Bone marrow (tissue), 2 donors: ENCODE data around the gene FARP1.

Experiments used
- DNase-seq, 2 donors: peaks; one replicate each; lab custom pipeline; 2025; lab: John Stamatoyannopoulos, UW

FARP1 gene

GRCh38 chr13:98420554-98421175 is 277.8 kb downstream of the FARP1 start:
- no peak for DNase-seq

- no peak for DNase-seq
These were observed 279.2 kb downstream of the FARP1 start for GRCh38 chr13:98422046-98422445.

DNA sequence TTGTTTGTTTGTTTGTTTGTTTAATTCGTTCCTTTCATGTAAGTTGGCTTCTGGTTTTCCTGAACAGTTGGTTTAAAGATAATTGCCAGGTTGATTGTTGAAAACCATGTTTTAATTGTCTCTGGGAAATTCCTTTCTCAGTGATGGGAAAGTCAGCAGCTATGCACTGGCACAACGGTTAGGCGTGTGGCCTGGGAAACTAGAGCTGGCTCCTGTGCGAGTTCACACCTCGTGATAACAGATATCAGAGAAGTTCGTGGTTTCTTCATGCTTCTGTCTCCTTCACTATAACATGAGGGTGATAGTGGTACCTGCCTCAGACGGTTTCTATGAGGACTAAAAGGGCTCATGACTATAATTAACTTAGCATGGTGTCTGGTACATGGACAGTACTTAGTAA is 280.5 kb downstream of the FARP1 start:
- no peak for DNase-seq

DNA sequence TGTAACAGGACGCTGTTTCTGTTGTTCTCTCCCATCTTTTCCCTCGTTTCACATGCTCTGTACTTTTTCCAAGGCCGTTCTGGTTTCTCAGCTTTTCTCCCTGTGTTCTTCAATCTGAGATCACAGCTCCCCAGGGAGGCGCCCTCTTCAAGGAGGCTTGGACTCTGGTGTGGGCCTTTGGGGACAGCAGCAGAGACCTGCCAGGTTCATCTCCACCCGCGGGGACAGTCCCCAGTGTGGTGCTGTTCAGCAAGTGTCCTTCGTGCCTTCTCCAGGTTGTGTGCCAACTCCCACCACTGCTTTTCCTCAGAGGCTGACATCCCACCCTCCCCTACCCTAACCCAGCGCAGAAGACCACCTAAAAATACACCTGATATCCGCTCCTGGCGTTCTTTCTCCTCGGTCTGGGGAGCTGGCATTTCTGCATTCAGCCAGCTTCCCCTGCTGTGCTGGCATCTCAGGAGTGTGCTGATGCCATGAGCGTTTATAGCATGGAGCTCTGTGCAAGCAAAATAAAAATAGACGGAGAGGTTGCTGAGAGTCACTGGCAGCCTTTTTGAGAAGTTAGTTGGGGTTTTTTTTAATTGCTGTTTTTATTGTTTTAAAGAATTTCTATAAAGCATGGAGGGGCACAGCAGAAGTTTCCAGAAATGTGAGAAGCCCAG is 284.6 kb downstream of the FARP1 start:
- DNase-seq: no peak

GRCh38 chr13:98428256-98428966 is 285.5 kb downstream of the FARP1 start:
- no peak for DNase-seq

DNA sequence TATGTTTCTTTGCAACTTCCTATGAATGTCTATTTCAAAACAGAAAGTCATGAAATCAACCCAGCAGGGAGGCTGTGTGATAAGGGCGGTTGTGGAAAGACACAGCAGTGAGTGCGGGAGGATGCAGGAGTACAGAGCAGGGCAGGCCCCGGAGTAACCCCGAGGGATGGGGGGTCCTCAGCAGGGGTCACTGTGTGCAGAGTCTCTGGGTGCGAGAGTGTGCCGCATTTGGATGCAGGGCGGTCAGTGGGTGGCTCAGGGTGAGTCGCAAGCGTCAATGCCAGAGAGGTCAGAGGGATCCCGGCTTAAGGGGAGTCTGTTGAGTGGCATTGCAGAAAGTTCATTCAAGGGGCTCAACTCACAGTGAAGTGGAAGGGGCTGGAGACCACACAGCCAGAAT is 286.2 kb downstream of the FARP1 start:
- no peak for DNase-seq

DNA sequence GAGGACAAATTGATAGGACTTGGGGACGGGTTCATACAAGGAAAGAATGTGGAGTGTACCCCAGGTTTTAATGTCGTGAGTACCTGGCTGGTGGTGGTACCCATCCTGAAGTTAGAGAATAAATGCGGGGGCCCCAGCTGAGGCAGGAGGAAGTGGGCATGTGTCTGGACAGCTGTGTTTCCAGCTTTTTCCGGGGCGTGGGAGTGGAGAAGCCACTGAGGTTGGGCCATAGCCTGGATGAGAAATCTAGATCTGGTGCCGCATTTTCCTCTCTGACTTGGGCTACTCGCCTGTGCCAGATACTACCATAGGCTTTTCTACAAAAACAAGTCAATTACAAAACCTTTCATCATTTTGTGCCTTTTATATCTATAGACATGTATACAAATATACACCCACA is 286.6 kb downstream of the FARP1 start:
- DNase-seq: no peak

- DNase-seq: no peak
These were observed 287.3 kb downstream of the FARP1 start for GRCh38 chr13:98429977-98430736.

GRCh38 chr13:98432638-98433037 is 289.7 kb downstream of the FARP1 start:
- no peak for DNase-seq

GRCh38 chr13:98433654-98434053 is 290.8 kb downstream of the FARP1 start:
- DNase-seq: no peak

- no peak for DNase-seq
These were observed 291.2 kb downstream of the FARP1 start for GRCh38 chr13:98434060-98434459.

DNA sequence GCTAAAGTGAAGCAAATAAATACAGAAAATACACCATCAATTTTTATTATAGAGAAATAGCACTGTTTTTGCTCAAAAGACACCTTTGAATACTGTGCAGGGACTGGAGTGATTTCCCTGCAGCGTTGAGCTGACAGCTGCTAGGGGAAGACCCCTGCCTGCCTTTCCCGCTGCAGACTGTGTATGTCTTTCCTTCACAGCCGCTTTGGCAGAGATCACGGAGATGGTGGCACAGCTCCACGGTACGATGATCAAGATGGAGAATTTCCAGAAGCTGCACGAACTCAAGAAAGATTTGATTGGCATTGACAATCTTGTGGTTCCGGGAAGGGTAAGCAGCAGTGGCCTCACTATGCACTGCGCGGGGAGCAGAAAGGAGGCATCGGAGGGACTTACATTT is 292.5 kb downstream of the FARP1 start:
- DNase-seq: no peak

DNA sequence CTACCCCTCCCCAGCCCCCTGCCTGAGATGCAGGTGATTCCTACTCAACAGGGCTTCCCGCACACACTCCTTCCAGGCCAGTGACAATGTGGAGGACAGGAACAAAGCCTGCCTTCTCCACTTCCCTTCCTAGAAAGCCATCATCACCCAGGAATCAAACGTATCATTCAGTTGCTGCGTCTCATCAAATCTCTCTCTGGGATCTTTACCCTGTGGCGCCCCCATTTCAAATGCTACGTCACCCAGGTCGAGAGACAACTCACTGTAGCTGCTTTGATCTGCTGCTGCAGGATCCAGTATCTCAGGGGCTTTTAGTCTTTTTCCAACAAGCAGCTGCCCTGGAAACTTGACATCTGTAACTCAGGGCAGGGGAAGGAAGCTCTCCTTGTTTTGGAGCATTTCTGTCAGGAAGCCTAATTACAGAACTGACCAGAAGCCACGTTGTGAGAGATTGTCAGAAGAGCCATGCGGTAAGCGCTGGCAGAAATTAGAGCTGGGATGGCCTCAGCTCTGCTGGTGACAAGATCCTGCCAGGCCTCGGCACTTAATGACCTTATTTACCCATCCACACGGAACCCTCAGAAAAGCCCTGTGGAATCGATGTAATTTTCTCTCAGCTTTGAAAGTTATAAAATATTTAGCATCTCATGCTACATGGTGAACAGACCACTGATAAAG is 293.5 kb downstream of the FARP1 start:
- no peak for DNase-seq

GRCh38 chr13:98438246-98439125 is 295.6 kb downstream of the FARP1 start:
- DNase-seq: no peak

DNA sequence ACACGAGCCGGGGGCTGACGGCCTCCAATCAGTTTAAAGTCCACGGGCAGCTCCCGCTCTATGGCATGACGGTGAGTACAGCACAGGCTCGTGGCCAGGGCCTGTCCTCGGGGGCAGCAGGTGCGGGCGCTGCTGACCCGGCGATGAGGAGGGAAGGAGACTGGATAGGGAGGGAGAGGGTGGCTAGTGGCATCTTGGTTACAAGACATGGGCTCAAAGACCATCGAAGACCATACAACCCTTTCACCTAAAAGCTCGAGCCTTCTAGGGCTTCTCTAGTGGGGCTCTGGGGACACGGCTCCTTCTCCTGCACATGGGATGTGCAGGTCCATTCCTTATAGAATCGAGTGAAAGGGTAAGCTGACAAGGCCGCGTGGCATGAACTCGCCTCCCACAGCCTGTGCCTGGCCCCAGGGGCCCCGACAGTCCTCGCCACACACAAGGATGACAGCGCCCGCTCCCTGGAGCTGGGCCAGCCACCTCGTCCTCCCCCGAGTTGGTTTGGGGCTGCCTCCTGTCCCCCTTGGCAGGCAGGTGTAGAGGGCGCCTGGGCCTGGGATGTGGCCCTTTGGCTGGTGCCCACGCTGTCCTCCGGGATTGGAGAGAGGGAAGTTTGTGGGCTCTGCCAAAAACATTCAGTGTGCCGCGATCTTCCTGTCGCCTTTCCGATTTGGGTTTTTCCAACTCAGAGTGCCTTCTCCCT is 296.4 kb downstream of the FARP1 start:
- DNase-seq: no peak

DNA sequence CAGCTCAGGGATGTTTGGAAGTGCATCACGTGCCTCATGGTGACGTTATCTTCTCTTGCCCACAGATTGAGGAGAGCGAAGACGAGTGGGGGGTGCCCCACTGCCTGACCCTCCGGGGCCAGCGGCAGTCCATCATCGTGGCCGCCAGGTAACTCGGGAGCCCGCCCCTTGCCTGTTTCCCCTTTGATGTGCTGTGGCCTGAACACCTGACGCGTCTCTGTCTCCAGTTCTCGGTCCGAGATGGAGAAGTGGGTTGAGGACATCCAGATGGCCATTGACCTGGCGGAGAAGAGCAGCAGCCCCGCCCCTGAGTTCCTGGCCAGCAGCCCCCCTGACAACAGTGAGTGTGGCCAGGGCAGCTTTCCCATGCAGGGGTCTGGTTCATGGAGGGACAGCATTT is 297.0 kb downstream of the FARP1 start:
- no peak for DNase-seq

GRCh38 chr13:98440390-98441055 is 297.6 kb downstream of the FARP1 start:
- no peak for DNase-seq

- no peak for DNase-seq
These were observed 298.3 kb downstream of the FARP1 start for GRCh38 chr13:98441056-98441676.
